GM12874 (cell line): ENCODE data around the gene MAD1L1.

Experiments
- CTCF ChIP-seq: IDR thresholded peaks from 2 replicates; pipeline ENCODE4 v1.5.1; 2011; ENCODE audit warnings: low read depth, mild to moderate bottlenecking, control low read depth, low read length, moderate library complexity; ENCODE audit not compliant: insufficient read depth

The MAD1L1 gene

GRCh38 chr7:2003931-2004812, 228.6 kb downstream of the MAD1L1 start:
- no peak for TF ChIP-seq CTCF

- no peak for TF ChIP-seq CTCF
These were observed 229.3 kb downstream of the MAD1L1 start for GRCh38 chr7:2003451-2003930.

GRCh38 chr7:2002561-2003450, 229.9 kb downstream of the MAD1L1 start:
- TF ChIP-seq CTCF = no peak

GRCh38 chr7:2001601-2002442, 230.9 kb downstream of the MAD1L1 start:
- TF ChIP-seq CTCF = no peak

GRCh38 chr7:2000746-2001321, 231.9 kb downstream of the MAD1L1 start:
- no peak for TF ChIP-seq CTCF

- TF ChIP-seq CTCF = no peak
These were observed 232.5 kb downstream of the MAD1L1 start for GRCh38 chr7:2000153-2000687.
